ENCODE results near the gene PERP.
A peak's percentile ranks its signal among the peaks of the same experiment; 100 is the strongest.
"Not testable (repeated sequence)": the region's sequence is repeated elsewhere in the genome, so short reads cannot be mapped to it uniquely, and the experiment has no call there.

Gene PERP

DNA sequence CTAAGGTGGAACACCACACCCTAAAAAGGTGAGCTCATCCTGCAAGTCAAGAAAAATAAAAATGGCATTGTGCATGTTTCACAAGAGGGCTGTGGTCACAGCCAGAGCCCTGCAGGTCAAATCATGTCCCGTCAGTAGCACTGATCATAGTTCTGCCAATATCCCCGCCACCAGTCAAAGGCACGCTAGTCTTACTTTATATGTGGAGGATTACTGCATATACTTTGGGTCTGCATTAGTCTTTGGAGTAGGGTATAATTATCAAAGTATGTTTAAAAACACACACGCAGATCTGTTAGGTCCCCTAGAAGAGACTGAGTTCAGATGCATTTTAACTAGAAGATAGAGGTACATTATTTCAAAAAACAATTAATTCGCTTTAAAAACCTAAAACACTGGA, 1.8 kb downstream of the PERP start:
- peak; percentile 70 for DNase-seq (ENCODE audit: low spot score)

DNA sequence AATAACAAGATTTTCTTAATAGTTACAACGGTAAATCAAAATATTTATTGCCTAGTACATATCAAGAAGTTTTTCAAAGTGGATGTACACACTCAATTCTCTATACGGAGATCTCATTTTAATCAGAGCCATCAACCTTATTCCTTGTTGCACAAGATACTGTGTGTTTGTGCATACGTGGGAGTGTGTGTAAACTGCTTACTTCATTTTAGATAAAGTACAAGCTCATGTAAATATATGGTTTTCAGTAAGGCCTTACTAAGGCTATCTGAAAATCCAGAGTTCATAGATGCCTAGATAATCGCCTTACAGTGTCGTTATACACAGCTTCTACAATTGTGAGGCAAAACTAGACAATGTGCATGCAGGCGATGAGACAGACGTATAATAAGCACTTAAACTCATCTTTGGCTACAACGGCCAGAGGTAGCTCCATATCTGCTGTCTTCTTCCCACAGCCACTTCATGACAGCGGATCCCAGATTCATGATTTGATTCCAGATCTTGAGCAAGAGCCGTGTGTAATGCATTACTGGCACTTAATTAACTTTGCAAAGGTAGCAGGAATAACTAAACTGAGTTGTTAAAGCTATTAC, 2.5 kb downstream of the PERP start:
- DNase-seq (ENCODE audit: low spot score): no peak

DNA sequence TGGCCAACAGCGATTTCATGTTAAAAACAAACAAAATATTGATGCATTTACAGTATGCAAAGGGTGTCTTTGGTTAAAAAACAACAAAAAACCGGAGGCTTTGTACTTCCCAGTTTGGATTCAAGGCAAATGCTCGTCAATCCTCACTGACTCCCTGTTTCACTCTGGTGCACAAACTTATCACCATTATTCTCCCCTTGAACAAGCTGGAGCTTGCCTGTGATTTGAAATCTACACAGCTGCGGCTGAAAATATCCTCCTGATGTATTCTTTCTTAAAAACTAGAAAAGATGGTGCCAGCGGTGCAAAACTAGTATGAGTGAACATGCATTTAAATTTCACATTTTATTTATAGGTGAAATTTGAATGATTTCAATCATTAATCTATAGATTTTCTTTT, 3.3 kb downstream of the PERP start:
- no peak for DNase-seq (ENCODE audit: low spot score)

DNA sequence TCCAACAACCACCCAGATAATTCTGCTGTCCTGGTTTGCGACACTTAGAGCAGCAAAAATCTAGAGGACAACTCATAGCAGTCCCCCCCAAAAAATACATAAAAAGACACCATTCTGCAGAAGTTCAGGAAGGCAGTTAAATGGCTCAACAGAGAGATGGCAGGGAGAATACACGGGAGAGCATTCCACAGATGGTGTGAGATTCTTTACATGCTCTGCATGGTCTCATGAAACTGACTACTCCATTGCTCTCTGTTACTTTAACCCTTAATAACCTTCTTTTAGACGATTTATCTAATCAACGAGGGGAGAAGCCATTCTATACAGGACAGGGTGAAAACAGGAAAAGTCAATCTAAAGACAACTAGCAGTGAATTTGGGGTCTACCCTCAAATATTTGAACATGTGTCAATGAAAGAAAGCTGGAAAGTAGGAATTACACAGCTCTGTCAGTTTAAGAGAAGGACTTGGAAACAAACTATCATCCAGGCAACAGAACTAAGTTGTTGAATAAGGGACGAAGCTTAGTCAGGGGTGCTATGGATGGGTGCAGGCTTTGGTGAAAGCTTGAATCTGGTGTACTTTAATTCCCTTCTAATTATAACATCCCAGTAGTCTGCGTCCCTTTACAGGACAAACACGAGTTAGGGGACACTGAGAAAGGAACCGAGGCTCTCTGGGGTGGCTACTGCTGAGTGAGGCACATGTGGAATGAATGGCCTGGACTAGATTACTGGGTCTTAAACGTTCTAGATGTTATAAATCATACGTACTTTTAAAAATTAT, 5.1 kb downstream of the PERP start:
- no peak for DNase-seq (ENCODE audit: low spot score)

DNA sequence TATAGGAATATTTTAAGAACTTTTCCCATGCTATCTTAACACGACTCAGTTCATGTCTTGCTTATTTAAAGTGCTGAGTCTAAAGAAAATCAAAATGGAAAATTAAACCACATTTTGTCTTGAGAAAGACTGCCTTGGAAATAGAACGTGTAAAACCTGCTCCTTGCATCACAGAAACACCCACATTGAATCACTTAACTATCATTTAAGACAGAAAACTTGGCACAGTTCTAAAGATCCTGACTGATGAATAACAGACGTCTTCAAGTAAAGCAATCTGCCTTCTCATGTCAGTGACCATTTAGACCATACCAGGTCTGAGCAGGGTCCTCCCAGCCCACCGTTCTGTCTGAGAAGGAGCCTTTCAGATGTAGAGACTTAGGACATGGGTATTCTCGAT, 7.4 kb downstream of the PERP start:
- DNase-seq (ENCODE audit: low spot score): no peak

DNA sequence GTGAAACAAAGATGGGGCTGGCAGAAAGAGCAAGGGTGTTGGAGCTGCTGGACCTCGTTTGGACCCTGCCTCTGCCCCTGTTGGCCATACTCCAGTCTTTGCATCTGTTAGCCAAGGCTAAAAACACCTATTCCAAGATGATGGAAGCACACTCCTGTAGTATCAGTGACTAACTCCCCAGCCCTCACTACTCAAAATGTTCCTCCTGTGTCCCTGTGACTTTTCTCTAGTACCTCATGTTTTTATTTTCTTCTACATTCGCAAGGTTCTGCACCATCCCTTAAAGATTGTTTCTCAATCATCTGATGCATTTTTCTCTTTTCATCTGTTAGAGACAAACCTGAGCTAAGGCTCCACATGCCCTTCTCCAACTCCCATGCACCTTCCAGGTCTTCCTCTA, 8.9 kb downstream of the PERP start:
- no peak for DNase-seq (ENCODE audit: low spot score)

DNA sequence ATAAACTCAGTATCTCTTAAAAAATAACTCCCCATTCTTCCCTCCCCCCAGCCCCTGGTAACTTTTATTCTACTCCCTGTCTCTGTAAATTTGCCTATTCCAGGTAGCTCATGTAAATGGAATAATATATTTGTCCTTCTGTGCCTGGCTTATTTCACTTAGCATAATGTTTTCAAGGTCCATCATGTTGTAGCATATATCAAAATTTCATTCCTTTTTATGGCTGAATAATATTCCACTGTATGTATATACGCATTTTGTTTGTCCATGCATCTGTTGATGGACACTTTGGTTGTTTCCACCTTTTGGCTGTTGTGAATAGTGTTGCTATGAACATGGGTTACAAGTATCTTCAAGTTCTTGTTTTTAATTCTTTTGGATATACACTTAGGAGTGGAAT, 13.0 kb downstream of the PERP start:
- DNase-seq (ENCODE audit: low spot score): no peak

DNA sequence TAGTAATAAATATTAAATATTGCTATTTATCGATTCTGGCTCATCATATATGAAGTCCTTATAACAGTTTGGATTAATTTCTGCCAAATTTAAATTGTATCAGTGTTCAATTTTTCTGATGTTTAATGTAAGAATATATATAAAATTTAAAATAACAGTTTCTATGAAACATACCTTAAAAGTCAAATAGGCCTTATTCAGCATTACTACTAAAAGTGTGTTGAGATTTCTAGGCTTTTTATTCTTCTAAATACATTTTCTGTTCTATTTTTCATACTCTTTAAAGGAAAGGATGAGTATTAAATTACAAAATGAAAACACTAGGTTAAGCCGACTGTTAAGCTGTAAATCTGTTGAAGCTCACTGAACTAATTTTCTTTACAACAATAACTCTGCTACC, 13.6 kb downstream of the PERP start:
- DNase-seq (ENCODE audit: low spot score): no peak

DNA sequence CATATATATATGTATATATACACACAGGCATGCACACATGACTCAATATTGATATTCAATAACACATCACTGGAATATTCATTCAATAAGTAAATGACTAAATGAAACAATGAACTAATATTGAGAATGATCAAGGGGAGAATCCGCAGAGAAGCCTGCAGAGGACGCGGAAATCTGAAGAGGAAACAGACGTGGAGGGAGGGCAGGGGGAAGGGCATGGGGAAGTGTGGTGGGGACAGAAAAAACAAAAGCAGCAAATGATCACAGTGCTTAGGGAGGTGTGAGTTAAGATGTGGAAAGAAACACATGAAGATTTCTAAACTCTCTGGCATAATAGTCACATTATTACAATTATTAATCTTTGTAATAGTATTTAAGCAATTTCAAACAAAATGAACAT, 14.5 kb downstream of the PERP start:
- no peak for DNase-seq (ENCODE audit: low spot score)

DNA sequence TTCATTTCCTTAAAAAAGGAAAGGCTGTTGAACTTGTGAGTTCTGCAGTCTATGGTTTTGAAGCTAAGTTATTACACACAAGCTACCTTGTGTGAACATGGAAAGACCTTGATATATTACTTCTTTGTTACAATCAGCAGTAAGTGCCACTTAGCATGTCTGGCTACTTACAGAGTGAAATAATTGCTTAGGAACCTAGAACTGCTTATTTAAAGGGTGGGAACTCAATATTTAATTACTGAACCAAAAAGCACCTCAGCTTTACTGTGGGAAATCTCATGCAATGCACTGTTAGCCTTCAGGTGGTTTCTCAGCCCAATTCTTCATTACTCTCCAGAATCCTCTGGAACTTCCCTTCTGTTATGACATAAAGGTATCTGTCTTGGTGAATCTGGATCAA, 17.9 kb downstream of the PERP start:
- DNase-seq (ENCODE audit: low spot score): no peak

DNA sequence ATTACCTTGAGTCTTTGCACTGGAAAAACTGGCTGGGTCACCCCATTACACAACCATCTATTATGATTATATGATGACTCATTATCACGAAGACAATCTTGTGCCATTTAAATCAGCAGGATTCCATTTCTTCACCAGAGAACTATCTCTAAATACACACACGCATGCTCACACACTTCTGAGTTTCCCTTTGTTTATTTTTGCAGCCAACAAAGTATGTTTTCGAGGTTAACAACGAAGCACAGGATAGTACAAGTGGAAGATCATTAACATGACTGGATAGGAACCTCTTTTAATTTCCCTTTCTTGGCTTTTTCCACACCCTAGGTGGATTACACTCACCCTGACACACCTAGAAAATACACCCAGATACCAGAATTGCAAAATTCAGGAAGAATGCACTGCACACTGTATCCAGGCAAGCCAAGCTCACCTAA, 18.9 kb downstream of the PERP start:
- peak; percentile 42 for DNase-seq (ENCODE audit: low spot score)

DNA sequence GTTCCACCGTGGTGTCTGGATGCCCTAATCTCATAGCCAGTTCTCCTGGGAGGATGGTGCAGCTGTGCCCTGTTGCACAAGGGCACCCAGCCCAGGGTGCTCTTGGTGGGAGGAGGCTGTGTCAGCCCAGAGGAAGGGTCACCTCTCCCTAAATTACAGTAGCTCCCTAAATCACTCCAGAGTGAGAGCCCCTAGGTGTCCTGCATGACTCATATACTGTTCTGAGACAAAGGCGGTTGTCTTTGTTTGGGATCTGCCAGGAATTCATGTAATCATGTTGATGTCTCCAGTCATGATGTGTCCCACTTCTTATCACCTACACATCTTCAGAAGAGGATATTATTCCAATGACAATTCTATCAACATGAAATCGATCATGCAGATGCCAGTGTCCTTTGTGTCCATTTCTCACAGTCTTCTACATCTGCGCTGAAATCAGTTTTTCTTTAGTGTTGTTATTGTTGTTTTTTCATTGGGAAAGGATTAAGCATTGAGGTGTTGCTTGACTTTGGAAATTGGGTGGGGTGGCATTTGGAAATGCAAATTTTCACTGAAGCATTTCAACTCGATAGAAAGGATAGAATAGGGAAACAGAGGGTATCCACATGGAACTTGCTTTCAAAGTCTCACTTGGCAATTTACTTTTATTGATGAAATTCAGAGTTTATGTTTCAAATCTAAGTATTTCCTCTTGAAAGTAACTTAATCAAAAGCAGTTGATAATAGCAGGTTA, 19.5 kb downstream of the PERP start:
- no peak for DNase-seq (ENCODE audit: low spot score)

DNA sequence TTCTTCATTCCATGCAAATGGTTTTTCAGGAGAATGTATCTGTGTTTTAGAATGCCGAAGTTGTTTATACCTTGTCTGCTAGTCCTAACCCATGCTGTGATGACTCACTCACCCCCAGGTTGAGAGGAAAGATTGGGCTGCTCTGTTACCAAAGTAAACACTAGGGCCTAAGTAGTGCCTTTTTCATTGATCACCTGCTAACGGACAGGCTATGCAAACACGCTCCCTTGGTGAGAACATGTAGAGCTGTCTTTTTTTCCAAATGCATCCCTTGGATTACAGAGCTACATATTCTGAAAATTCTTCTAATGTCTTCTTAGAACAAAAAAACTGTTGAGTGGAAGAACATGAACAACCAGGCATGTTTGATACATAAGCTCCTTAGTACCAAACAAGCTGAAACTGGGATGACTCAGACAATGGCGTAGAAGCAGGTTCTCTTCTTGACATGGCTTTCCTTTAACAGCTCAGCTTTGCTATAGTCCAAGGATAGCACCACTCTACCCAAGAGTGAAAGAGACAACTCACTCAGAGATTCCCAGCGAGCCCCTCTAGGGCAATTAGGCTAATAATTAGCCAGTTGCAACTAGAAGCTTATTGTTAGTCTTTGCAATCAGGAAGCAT, 20.5 kb downstream of the PERP start:
- DNase-seq (ENCODE audit: low spot score): peak; percentile 64

DNA sequence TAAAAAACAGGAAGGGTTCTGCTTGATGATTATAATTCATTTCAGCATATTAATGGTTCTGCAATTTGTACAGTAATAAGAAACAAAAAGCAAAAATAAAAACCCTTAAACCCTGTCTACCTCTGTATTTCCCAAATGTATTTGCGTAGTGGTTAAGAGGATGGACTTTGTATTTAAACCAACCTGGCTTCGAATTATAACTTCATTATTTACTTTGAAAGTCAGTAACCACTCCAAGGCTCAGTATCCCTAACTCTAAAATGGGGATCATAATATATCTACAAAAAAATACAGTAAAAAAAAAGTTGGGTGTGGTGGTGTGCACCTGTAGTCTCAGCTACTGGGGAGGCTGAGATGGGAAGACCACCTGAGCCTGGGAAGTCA, 21.4 kb downstream of the PERP start:
- DNase-seq (ENCODE audit: low spot score): no peak

DNA sequence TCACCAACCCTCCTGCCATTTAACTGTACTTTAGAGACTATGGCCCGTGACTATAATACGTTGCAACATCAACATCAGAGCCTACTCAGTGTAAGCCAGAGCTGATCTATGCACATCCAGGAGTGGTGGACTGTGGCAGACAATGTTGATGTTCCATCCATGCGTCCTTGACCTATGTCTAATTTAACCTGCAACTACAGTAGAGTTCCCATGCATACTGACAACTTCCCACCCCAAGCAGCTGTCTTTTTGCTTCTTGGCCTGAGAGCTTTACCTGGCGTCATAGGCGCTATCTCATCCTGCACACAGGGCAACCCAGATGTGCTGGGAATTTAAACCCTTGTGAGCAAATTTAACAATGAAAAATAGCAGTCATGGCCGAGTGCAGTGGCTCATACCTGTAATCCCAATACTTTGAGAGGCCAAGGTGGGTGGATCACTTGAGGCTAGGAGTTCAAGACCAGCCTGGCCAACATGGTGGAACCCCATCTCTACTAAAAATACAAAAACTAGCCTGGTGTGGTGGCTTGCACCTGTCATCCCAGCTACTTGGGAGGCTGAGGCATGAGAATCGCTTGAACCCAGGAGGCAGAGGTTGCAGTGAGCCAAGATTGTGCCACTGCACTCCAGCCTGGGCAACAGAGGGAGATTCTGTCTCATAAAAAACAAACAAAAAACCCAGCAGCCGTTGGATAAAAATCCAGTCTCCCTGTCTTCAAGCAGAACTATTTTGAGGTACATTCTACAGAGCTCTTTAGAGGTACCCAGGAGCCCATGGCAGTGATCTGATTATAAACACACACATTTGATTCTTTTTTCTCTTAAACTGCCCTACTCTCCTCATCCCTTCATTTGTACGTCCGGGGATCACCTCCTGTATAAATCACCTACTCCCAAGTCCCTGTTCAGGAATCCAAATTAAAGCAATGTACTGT, 22.0 kb downstream of the PERP start:
- no peak for DNase-seq (ENCODE audit: low spot score)

DNA sequence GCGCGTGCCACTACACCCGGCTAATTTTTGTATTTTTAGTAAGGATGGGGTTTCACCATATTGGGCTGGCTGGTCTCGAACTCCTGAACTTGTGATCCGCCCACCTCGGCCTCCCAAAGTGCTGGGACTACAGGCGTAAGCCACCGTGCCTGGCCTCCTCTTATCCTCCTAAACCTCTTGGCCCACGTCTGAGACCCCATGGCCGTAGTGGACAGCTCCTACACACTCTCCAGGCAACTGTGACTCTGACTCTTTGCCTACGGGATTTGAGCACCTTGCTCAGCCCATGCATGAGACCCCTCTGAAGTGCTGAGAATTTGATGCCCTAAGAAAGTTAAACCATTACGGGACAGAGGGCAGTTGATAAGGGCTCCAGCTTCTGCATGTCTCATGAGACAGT, 25.0 kb downstream of the PERP start:
- DNase-seq (ENCODE audit: low spot score): no peak

DNA sequence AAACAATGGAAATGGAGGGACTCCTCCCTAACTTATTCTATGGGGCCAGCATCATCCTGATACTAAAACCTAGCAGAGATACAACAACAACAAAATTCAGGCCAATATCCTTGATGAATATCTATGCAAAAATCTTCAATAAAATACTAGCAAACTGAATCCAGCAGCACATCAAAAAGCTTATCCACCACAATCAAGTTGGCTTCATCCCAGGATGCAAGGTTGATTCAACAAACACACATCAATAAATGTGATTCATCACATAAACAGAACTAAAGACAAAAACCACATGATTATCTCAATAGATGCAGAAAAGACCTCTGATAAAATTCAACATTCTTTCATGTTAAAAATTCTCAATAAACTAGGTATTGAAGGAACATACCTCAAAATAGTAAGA, 27.7 kb downstream of the PERP start:
- DNase-seq (ENCODE audit: low spot score): not testable (repeated sequence)

DNA sequence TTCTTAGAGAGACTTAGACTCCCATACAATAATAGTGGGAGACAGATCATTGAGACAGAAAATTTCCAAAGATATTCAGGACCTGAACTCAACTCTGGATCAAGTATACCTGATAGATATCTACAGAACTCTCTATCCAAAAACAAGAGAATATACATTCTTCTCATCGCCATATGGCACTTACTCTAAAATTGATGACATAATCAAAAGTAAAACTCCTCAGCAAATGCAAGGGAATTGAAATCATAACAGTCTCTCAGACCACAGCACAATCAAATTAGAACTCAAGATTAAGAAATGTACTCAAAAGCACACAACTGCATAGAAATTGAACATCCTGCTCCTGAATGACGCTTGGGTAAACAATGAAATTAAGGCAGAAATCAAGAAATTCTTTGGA, 28.7 kb downstream of the PERP start:
- no peak for DNase-seq (ENCODE audit: low spot score)

DNA sequence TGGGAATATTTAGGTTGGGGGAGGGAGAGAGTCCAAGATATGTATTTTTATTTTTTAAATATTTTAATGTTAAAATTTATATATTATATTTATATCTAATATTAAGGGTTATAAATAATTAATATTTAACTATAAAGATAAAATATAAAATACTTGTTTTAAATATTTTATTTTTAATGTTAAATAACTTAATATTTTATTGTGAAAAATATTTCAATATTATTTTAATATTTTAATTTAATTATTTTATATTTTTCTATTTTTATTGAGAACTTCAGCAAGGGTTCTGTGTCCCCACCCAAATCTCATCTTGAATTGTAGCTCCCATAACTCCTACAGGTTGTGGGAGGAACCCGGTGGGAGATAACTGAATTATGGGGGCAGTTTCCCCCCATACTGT, 34.0 kb downstream of the PERP start:
- DNase-seq (ENCODE audit: low spot score): no peak

DNA sequence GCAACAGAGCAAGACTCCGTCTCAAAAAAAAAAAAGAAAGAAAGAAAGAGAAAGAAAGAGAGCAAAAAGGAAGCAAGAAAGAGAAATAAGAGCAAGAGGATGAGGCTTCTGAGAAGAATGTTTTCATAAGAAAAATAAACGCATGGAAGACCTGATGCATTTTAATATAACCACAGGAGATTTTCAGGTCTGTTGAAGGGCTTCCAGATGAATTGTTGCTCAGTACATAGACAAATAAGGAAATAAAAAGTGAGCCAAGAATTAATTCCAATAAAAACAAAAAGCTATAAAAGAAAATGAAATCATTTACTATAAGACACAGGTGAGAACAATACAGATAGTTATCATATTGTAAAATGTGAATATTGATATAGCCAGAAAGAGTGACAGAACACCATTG, 43.5 kb downstream of the PERP start:
- no peak for DNase-seq (ENCODE audit: low spot score)

DNA sequence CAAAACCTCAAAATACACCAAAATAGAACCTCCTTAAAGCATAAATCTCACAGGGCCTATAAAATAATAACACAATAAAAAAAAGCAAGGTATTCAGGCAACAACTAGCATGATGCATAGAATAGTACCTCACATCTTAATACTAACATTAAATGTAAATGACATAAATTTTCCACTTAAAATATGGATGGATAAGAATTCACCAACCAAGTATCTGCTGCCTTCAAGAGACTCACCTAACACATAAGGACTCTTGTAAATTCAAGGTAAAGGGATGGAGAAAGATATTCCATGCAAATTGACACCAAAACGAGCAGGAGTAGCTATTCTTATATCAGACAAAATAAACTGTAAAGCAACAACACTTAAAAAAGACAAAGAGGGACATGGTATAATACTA, 52.2 kb downstream of the PERP start:
- DNase-seq (ENCODE audit: low spot score): no peak

DNA sequence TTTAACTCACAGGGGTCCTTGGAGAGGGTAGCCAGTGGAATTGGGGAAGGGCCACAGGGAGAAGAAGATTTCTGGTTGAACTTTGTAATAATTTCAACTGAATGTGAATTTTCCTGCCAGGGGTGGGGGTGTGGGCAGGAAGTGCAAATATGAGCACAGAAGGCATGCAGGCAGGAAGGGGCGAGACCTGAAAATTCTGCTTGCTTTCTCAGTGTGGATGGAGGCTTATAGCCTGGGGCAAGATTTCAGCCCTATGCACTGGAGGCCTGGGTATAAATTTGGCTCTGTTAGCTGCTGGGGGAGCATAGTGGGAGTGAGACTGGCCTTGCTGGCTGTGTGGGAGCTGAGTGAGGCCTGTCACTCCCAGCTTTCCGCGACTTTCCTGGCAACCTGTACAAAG, 54.4 kb downstream of the PERP start:
- DNase-seq (ENCODE audit: low spot score): no peak

Measured in SW480 (cell line).